Left ventricle myocardium inferior (tissue), 1 donor: Measurements from ENCODE around the gene COL24A1. TPM values are rescaled to one million over a fixed set of nuclear protein-coding genes. Genes with fewer than 3 reads are reported as not detected.

ENCODE experiments used
- DNase-seq: peaks from one replicate; pipeline ENCODE4 v3.0.0-alpha.2; 2020
- H3K27ac ChIP-seq: fragments of 200-600 bp; replicated peaks from 2 replicates; pipeline ENCODE4 v1.8.0; 2021
- H3K27me3 ChIP-seq: fragments of 200-600 bp; 2 replicates; pipeline ENCODE4 v1.8.0; 2021; ENCODE audit warnings: low read depth
- H3K36me3 ChIP-seq: fragments of 200-600 bp; 2 replicates; pipeline ENCODE4 v1.8.0; 2021
- H3K4me1 ChIP-seq: fragments of 200-600 bp; 2 replicates; pipeline ENCODE4 v1.8.0; 2021
- H3K4me3 ChIP-seq: fragments of 200-600 bp; 2 replicates; pipeline ENCODE4 v1.8.0; 2021; ENCODE audit warnings: mild to moderate bottlenecking, moderate library complexity
- H3K9me3 ChIP-seq: fragments of 200-600 bp; replicated peaks from 2 replicates; pipeline ENCODE4 v1.8.0; 2021
- intact Hi-C: fragments of 100-400 bp; cut with micrococcal nuclease; formaldehyde crosslinking; loops from one replicate; pipeline ENCODE4 v1.11.0; 2022
- total RNA-seq: library from RNA; stranded (reverse); fragmentation: NEBNext Ultra II Directional; extraction: Animal tissue kit (Norgen Biotek cat#: 25700); gene quantifications from one replicate; pipeline ENCODE4 v1.2.1, GENCODE V29; 2021
- TF ChIP-seq, protein P1 (sequence below): fragments of 200-600 bp; IDR thresholded peaks from 2 replicates; pipeline ENCODE4 v1.8.0; 2021; ENCODE audit warnings: antibody characterized with exemption, mild to moderate bottlenecking, borderline replicate concordance
- donor health status: DM: no; HTN: yes; CAD: no; lungs with severe emphysema.

The COL24A1 gene
- total RNA-seq, 1 donor from 2014 or later = 0.74 TPM

DNA sequence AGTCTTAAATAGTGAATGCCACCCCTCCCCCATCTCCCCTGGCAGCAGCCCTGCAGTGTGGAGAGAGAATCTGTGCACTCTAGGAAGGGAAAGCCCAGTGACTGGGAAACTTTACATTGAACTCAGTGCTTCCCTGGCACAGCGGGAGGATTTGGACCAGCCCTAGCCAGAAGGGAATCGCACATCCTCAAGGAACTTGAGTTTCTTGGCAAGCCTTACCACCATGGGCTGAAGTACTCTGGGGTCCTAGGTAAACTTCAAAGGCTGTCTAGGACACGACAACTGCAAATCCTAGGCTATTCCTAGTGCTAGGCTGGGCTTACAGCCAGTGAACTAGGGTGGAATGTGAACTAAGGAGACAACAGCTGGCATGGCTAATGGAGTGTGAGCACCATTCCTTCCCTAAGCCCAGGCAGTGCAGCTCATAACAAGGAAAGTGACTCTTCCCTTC is 88.3 kb downstream of the COL24A1 start:
- no peaks in the 10 kb centered on the region for H3K36me3 ChIP-seq
- DNase-seq = no peak
- no peaks in the 10 kb centered on the region for H3K4me1 ChIP-seq
- H3K9me3 ChIP-seq = peaks cover 6% of the 10 kb centered on the region
- no peaks in the 10 kb centered on the region for H3K27me3 ChIP-seq
- intact Hi-C loops = no loop called here
- TF ChIP-seq, protein P1, sequence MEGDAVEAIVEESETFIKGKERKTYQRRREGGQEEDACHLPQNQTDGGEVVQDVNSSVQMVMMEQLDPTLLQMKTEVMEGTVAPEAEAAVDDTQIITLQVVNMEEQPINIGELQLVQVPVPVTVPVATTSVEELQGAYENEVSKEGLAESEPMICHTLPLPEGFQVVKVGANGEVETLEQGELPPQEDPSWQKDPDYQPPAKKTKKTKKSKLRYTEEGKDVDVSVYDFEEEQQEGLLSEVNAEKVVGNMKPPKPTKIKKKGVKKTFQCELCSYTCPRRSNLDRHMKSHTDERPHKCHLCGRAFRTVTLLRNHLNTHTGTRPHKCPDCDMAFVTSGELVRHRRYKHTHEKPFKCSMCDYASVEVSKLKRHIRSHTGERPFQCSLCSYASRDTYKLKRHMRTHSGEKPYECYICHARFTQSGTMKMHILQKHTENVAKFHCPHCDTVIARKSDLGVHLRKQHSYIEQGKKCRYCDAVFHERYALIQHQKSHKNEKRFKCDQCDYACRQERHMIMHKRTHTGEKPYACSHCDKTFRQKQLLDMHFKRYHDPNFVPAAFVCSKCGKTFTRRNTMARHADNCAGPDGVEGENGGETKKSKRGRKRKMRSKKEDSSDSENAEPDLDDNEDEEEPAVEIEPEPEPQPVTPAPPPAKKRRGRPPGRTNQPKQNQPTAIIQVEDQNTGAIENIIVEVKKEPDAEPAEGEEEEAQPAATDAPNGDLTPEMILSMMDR = no peak
- H3K4me3 ChIP-seq = no peak overlapping the region
- no peak overlapping the region for H3K27ac ChIP-seq

DNA sequence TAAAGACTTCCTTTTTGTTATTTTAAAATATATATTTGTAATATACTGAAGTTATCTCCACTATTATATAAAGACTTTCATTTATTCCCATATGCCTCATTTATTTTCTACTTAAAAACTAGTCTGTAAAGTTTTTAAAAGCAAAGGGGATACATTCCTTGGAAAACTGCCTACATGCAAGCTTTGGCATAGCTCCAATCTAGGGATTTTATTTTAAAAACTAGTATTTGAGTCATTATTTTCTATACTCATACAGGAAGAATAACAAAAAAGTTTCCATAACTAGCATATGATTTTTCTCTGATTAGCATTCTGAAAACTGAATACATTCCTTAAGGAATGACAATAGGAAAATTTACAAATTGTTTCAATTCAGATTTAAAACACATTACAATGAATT is 88.9 kb downstream of the COL24A1 start:
- H3K27ac ChIP-seq = no peak overlapping the region
- TF ChIP-seq, protein P1 = no peak

DNA sequence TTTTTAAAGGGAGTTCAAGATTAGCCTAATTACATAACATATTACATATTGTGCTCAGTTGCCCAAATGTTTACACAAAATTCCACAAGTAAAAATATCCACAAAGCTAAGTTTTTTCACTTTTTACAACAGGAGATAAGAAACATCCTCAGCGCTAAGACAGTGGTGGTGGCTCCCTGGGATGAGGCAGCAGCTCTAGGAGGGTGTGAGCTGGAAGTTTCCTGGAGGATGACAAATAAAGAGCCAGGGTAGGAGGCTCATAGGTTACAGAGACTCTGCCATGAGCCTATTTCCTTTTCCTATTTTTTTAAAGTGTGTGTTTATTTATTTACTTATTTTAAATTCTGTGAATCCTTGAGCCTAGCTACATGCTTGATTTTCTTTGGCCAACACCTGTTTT is 91.7 kb downstream of the COL24A1 start:
- no peaks in the 10 kb centered on the region for H3K36me3 ChIP-seq
- TF ChIP-seq, protein P1 = no peak
- no peaks in the 10 kb centered on the region for H3K9me3 ChIP-seq
- no peak overlapping the region for H3K4me3 ChIP-seq
- intact Hi-C loops = no loop called here
- no peaks in the 10 kb centered on the region for H3K27me3 ChIP-seq
- H3K4me1 ChIP-seq = no peaks in the 10 kb centered on the region
- DNase-seq = no peak
- no peak overlapping the region for H3K27ac ChIP-seq

More for the DNA sequence above, 88.9 kb downstream of the COL24A1 start:
- no peaks in the 10 kb centered on the region for H3K4me1 ChIP-seq
- no peak overlapping the region for H3K4me3 ChIP-seq
- H3K9me3 ChIP-seq = peaks cover 6% of the 10 kb centered on the region
- DNase-seq = no peak
- H3K36me3 ChIP-seq = no peaks in the 10 kb centered on the region
- no peaks in the 10 kb centered on the region for H3K27me3 ChIP-seq
- intact Hi-C loops = no loop called here

DNA sequence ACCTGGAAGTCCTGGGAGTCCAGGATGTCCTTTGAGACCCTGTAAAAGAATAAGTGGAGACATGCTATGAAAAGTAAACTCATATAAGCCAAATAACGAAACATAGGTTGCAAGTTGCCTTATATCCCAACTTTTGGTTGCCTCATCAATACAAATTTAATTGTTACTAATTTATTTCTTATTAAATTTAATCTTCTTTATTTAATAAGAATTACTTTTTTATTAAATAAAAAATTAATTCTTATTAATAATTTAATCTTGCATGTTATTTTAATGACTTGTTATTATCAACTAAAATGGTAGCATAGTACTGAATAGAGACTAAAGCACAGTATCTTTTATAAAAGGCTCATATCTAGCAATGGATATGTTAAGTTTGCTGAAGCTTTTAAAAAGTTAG is 92.9 kb downstream of the COL24A1 start:
- Histone ChIP-seq H3K9me3 (no peaks in the 10 kb centered on the region), H3K4me1 (no peaks in the 10 kb centered on the region), H3K27me3 (no peaks in the 10 kb centered on the region), H3K4me3 (no peak overlapping the region), H3K36me3 (no peaks in the 10 kb centered on the region), H3K27ac (no peak overlapping the region)
- DNase-seq = no peak
- intact Hi-C loops = no loop called here
- TF ChIP-seq, protein P1 = no peak

DNA sequence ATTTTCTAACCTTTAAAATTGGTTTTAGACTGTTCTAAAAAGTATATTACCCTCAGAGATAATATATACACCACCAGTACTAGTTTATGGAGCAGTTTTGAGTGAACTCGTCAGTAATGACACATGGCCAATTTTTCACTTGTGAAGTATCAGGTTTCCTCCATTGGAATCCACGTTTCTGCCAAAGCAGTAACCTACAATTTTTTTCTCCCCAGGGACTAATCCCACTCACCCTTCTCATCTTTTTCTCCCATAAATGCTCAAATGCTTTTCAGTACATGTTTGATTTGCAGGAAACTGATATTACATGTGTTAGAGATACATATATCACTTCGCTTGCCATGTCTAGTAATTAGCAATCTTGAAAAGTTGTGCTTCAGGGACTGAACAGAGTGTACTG is 94.1 kb downstream of the COL24A1 start:
- H3K4me3 ChIP-seq = no peak overlapping the region
- TF ChIP-seq, protein P1 = no peak
- H3K27ac ChIP-seq = no peak overlapping the region
- H3K36me3 ChIP-seq = no peaks in the 10 kb centered on the region
- intact Hi-C loops = no loop called here
- H3K27me3 ChIP-seq = no peaks in the 10 kb centered on the region
- no peak for DNase-seq
- no peaks in the 10 kb centered on the region for H3K4me1 ChIP-seq
- no peaks in the 10 kb centered on the region for H3K9me3 ChIP-seq
